ENCODE results near the gene PLLP. TPM values are rescaled to one million over a fixed set of nuclear protein-coding genes. Genes with fewer than 3 reads are reported as not detected.
"Not testable (repeated sequence)": the region's sequence is repeated elsewhere in the genome, so short reads cannot be mapped to it uniquely, and the experiment has no call there.

Gene PLLP
- total RNA-seq, 2 donors from 2014 or later: 28.6 to 52.5 TPM

GRCh38 chr16:57279780-57280638, 4.5 kb downstream of the PLLP start:
- H3K27me3 ChIP-seq (replicated peaks; ENCODE audit: insufficient read depth): no peaks in the 10 kb centered on the region
- H3K36me3 ChIP-seq: no peaks in the 10 kb centered on the region
- 57% methylated on average over 7 of the region's 7 CpGs for WGBS
- TF ChIP-seq POLR2A (IDR thresholded peaks at IDR 0.05): no peak
- TF ChIP-seq CTCF (IDR thresholded peaks at IDR 0.05): no peak
- TF ChIP-seq POLR2AphosphoS5 (IDR thresholded peaks at IDR 0.05): no peak
- no peaks in the 10 kb centered on the region for H3K4me1 ChIP-seq (replicated peaks)
- H3K9me3 ChIP-seq: no peaks in the 10 kb centered on the region
- H3K27ac ChIP-seq: no peak overlapping the region
- intact Hi-C loops (cut with DNase I): loop anchor here (5.0 kb wide), 1 partner anchor 33 kb away; the partner anchor contains the start of gene ARL2BP
- H3K4me3 ChIP-seq: no peak overlapping the region
- DNase-seq (ENCODE audit: low spot score): no peak

DNA sequence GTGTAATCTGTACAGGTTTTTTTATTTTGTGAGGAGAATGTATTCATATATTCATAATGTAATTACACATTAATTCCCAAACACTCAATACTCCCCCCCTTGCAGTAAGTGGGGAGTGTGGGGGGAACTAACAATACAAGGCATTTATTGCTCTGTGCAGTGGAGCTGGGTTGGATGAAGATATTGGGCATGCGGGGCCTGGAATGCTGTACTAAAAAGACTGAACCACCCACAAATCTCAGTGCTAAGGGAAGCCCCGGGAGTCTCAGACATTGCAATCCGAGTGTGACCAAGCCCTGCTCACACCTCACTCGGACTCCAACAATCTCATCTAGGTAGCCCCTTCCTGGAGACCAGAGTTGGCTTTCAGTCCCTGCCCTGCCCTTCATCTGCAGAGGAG, 6.0 kb downstream of the PLLP start:
- 43% methylated on average over 4 of the region's 4 CpGs for WGBS
- no peak for DNase-seq (ENCODE audit: low spot score)
- Histone ChIP-seq H3K9me3 (no peaks in the 10 kb centered on the region), H3K36me3 (no peaks in the 10 kb centered on the region), H3K27me3 (replicated peaks; ENCODE audit: insufficient read depth) (no peaks in the 10 kb centered on the region), H3K4me3 (no peak overlapping the region), H3K4me1 (replicated peaks) (no peaks in the 10 kb centered on the region), H3K27ac (no peak overlapping the region)
- intact Hi-C loops (cut with DNase I): no loop called here
- TF ChIP-seq POLR2AphosphoS5 (IDR thresholded peaks at IDR 0.05) (no peak), CTCF (IDR thresholded peaks at IDR 0.05) (no peak), POLR2A (IDR thresholded peaks at IDR 0.05) (no peak)

- Histone ChIP-seq H3K9me3 (no peaks in the 10 kb centered on the region), H3K27ac (no peak overlapping the region), H3K4me3 (no peak overlapping the region), H3K27me3 (replicated peaks; ENCODE audit: insufficient read depth) (no peaks in the 10 kb centered on the region), H3K36me3 (no peaks in the 10 kb centered on the region), H3K4me1 (replicated peaks) (no peaks in the 10 kb centered on the region)
- 67% methylated on average over 1 of the region's 1 CpG for WGBS
- intact Hi-C loops (cut with DNase I): no loop called here
- DNase-seq (ENCODE audit: low spot score): no peak
- no peak for TF ChIP-seq POLR2AphosphoS5 (IDR thresholded peaks at IDR 0.05)
- no peak for TF ChIP-seq POLR2A (IDR thresholded peaks at IDR 0.05)
- no peak for TF ChIP-seq CTCF (IDR thresholded peaks at IDR 0.05)
Observed at GRCh38 chr16:57277586-57277985, 6.9 kb downstream of the PLLP start.

DNA sequence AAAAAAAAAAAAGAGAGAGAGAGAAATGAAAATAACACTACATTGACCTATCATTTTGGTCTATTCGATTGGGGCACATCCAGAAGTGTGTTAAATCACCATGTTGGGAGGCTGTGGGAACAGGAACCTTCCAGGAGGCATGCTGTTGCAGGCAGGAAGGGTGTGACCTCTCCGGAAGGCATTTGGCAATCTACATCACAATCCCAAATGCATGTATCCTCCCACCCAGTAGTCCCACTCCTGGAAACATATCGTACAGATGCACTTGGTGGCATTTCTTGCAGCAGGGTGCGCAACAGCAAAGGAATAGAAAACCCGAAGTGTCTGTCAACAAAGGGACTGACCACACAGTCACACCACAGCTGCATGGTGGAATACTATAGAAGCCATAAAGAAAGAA, 7.9 kb downstream of the PLLP start:
- Histone ChIP-seq H3K36me3 (no peaks in the 10 kb centered on the region), H3K9me3 (no peaks in the 10 kb centered on the region), H3K27me3 (replicated peaks; ENCODE audit: insufficient read depth) (no peaks in the 10 kb centered on the region), H3K4me3 (no peak overlapping the region), H3K4me1 (replicated peaks) (no peaks in the 10 kb centered on the region), H3K27ac (no peak overlapping the region)
- intact Hi-C loops (cut with DNase I): no loop called here
- TF ChIP-seq POLR2AphosphoS5 (IDR thresholded peaks at IDR 0.05): peak; percentile 40
- TF ChIP-seq CTCF (IDR thresholded peaks at IDR 0.05): no peak
- 37% methylated on average over 5 of the region's 5 CpGs for WGBS
- peak; percentile 51 for DNase-seq (ENCODE audit: low spot score)

DNA sequence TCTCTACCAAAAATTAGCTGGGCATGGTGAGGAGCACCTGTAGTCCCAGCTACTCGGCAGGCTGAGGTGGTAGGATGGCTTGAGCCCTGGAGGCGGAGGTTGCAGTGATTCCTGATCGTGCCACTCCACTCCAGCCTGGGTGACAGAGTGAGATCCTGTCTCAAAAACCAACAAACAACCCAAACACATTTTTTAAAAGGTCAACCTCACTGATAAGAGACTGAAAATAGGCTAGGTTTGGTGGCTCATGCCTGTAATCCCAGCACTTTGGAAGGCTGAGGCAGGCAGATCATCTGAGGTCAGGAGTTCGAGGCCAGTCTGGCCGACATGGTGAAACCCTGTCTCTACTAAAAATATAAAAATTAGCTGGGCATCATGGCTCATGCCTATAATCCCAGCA, 8.5 kb downstream of the PLLP start:
- intact Hi-C loops (cut with DNase I); DNase-seq (ENCODE audit: low spot score); H3K27me3 ChIP-seq (replicated peaks; ENCODE audit: insufficient read depth); H3K36me3 ChIP-seq; H3K27ac ChIP-seq; H3K4me1 ChIP-seq (replicated peaks); H3K4me3 ChIP-seq; H3K9me3 ChIP-seq: not testable (repeated sequence)
- 74% methylated on average over 5 of the region's 5 CpGs for WGBS

Data from prostate gland (tissue), 2 donors.